KMS-11 (cell line): ENCODE results near the gene NT5C2.

Experiments
- H2AFZ ChIP-seq: fragments of 200-600 bp; sonication (generic); 2 replicates; pipeline ENCODE4 v1.6.1; 2016; ENCODE audit warnings: antibody characterized with exemption, mixed run types, low read depth
- H3K27ac ChIP-seq: fragments of 200-600 bp; sonication (generic); 2 replicates; pipeline ENCODE4 v1.6.1; 2016; ENCODE audit warnings: mild to moderate bottlenecking, mixed run types
- H3K27me3 ChIP-seq: fragments of 200-600 bp; sonication (generic); 2 replicates; pipeline ENCODE4 v1.6.1; 2017; ENCODE audit warnings: mild to moderate bottlenecking, low read depth, mixed run types, moderate library complexity; ENCODE audit not compliant: insufficient read depth
- H3K36me3 ChIP-seq: fragments of 200-600 bp; sonication (generic); 2 replicates; pipeline ENCODE4 v1.6.1; 2017; ENCODE audit warnings: mild to moderate bottlenecking, mixed run types; ENCODE audit not compliant: insufficient read depth
- H3K4me1 ChIP-seq: fragments of 200-600 bp; sonication (generic); 2 replicates; pipeline ENCODE4 v1.6.1; 2016; ENCODE audit warnings: mild to moderate bottlenecking, low read depth, mixed run types; ENCODE audit not compliant: poor library complexity, severe bottlenecking
- H3K4me2 ChIP-seq: fragments of 200-600 bp; sonication (generic); 2 replicates; pipeline ENCODE4 v1.7.0; 2016; ENCODE audit warnings: mild to moderate bottlenecking, mixed run types
- H3K4me3 ChIP-seq: fragments of 200-600 bp; sonication (generic); IDR thresholded peaks from 2 replicates; pipeline ENCODE4 v1.6.1; 2017; ENCODE audit warnings: low read depth, low read length, mixed read lengths; ENCODE audit not compliant: insufficient read depth
- H3K79me2 ChIP-seq: fragments of 200-600 bp; sonication (generic); 2 replicates; pipeline ENCODE4 v1.6.1; 2016; ENCODE audit warnings: low read depth, mixed run types; ENCODE audit not compliant: insufficient read depth
- H3K9ac ChIP-seq: fragments of 200-600 bp; sonication (generic); 2 replicates; pipeline ENCODE4 v1.6.1; 2016; ENCODE audit warnings: mild to moderate bottlenecking, mixed run types
- H4K20me1 ChIP-seq: fragments of 200-600 bp; sonication (generic); 2 replicates; pipeline ENCODE4 v1.6.1; 2016; ENCODE audit warnings: mild to moderate bottlenecking, mixed run types; ENCODE audit not compliant: insufficient read depth
- CTCF ChIP-seq: fragments of 200-600 bp; sonication (generic); conservative IDR thresholded peaks from 2 replicates; pipeline ENCODE4 v1.6.1; 2017; ENCODE audit warnings: low read depth, mild to moderate bottlenecking, antibody characterized with exemption, low read length, moderate library complexity, mixed read lengths

The NT5C2 gene

GRCh38 chr10:103102195-103102594 is 90.9 kb downstream of the NT5C2 start:
- Histone ChIP-seq H3K9ac (no peak overlapping the region), H3K79me2 (no peaks in the 10 kb centered on the region), H3K4me3 (no peak overlapping the region), H2AFZ (no peak overlapping the region), H3K4me2 (peak overlapping the region; percentile 53), H3K27ac (no peak overlapping the region; the same call in 1 of the 2 replicates), H3K36me3 (no peaks in the 10 kb centered on the region), H3K27me3 (no peaks in the 10 kb centered on the region), H4K20me1 (no peaks in the 10 kb centered on the region), H3K4me1 (peaks cover 29% of the 10 kb centered on the region)
- no peak for TF ChIP-seq CTCF

GRCh38 chr10:103100620-103101019 is 92.5 kb downstream of the NT5C2 start:
- H3K4me3 ChIP-seq: no peak overlapping the region
- peaks cover 29% of the 10 kb centered on the region for H3K4me1 ChIP-seq
- H3K27ac ChIP-seq: no peak overlapping the region
- H4K20me1 ChIP-seq: no peaks in the 10 kb centered on the region
- no peak overlapping the region for H3K9ac ChIP-seq
- no peak overlapping the region for H3K4me2 ChIP-seq
- H2AFZ ChIP-seq: no peak overlapping the region
- TF ChIP-seq CTCF: no peak
- no peaks in the 10 kb centered on the region for H3K36me3 ChIP-seq
- H3K79me2 ChIP-seq: no peaks in the 10 kb centered on the region
- H3K27me3 ChIP-seq: no peaks in the 10 kb centered on the region

- Histone ChIP-seq H3K36me3 (no peaks in the 10 kb centered on the region), H3K4me2 (no peak overlapping the region), H3K79me2 (no peaks in the 10 kb centered on the region), H4K20me1 (no peaks in the 10 kb centered on the region), H3K4me3 (no peak overlapping the region), H3K4me1 (peaks cover 19% of the 10 kb centered on the region), H3K27me3 (no peaks in the 10 kb centered on the region), H2AFZ (no peak overlapping the region), H3K27ac (no peak overlapping the region), H3K9ac (no peak overlapping the region)
- TF ChIP-seq CTCF: no peak
Observed at GRCh38 chr10:103098240-103098639, 94.8 kb downstream of the NT5C2 start.

GRCh38 chr10:103096130-103096529 is 96.9 kb downstream of the NT5C2 start:
- no peaks in the 10 kb centered on the region for H4K20me1 ChIP-seq
- H3K4me2 ChIP-seq: no peak overlapping the region
- H3K79me2 ChIP-seq: no peaks in the 10 kb centered on the region
- no peaks in the 10 kb centered on the region for H3K4me1 ChIP-seq
- no peak overlapping the region for H3K27ac ChIP-seq
- no peaks in the 10 kb centered on the region for H3K27me3 ChIP-seq
- peaks cover 7% of the 10 kb centered on the region; the same call in 1 of the 2 replicates for H3K36me3 ChIP-seq
- H2AFZ ChIP-seq: no peak overlapping the region
- no peak overlapping the region for H3K4me3 ChIP-seq
- TF ChIP-seq CTCF: no peak
- H3K9ac ChIP-seq: no peak overlapping the region

- Histone ChIP-seq H3K4me1 (no peaks in the 10 kb centered on the region), H3K79me2 (no peaks in the 10 kb centered on the region), H3K4me2 (no peak overlapping the region), H3K4me3 (no peak overlapping the region), H4K20me1 (no peaks in the 10 kb centered on the region), H3K27me3 (no peaks in the 10 kb centered on the region), H3K27ac (no peak overlapping the region), H2AFZ (no peak overlapping the region), H3K36me3 (peaks cover 11% of the 10 kb centered on the region; the same call in 1 of the 2 replicates), H3K9ac (no peak overlapping the region)
- TF ChIP-seq CTCF: no peak
Observed at GRCh38 chr10:103095005-103095404, 98.1 kb downstream of the NT5C2 start.
